HG02943 (cell line): ENCODE results near the gene UGGT2.
"Not testable (repeated sequence)": the region's sequence is repeated elsewhere in the genome, so short reads cannot be mapped to it uniquely, and the experiment has no call there.

Experiments used
- ATAC-seq: cut with Tn5 transposase; IDR thresholded peaks from one replicate; pipeline ENCODE4 v1.9.1; 2021; ENCODE audit warnings: mild to moderate bottlenecking, low read depth, moderate library complexity; ENCODE audit not compliant: unreplicated experiment

UGGT2 gene

DNA sequence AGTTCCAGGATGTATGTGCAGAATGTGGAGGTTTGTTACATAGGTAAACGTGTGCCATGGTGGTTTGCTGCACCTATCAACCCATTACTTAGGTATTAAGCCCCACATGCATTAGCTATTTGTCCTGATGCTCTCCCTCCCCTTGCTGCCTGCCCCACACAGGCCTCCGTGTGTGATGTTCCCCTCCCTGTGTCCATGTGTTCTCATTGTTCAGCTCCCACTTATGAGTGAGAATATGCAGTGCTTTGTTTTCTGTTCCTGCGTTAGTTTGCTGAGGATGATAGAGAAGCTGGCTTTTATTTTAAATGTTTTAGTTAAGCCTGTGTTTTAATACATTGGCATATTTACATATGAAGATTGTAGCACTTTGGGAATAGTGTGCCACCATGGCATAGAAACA is 290.6 kb downstream of the UGGT2 start:
- ATAC-seq: not testable (repeated sequence)

GRCh38 chr13:95756072-95756471 is 297.1 kb downstream of the UGGT2 start:
- no peak for ATAC-seq

DNA sequence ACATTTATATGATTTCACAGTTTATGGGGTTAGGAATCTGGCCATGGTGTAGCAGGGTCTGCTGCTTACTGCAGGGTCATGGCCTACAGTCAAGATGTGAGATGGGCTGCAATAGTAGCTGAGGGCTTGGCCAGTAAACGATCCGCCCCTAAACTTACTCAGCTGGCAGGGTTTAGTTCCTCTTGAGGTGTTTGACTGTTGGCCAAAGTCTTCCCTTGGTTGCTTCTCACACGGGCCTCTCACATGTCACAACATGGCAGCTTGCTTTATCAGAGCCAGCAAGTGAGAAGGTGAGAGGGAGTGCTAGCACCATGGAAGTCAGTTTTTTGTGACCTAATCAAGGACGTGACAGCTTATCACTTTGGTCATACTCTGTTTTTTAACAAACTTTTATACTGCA is 299.1 kb downstream of the UGGT2 start:
- ATAC-seq: no peak

GRCh38 chr13:95752677-95753076 is 300.5 kb downstream of the UGGT2 start:
- no peak for ATAC-seq
